ENCODE results near the gene SORCS2.

- TF ChIP-seq POLR2AphosphoS5 (IDR thresholded peaks at IDR 0.05) = no peak
- TF ChIP-seq POLR2A (IDR thresholded peaks at IDR 0.05) = no peak
- TF ChIP-seq, protein P1, sequence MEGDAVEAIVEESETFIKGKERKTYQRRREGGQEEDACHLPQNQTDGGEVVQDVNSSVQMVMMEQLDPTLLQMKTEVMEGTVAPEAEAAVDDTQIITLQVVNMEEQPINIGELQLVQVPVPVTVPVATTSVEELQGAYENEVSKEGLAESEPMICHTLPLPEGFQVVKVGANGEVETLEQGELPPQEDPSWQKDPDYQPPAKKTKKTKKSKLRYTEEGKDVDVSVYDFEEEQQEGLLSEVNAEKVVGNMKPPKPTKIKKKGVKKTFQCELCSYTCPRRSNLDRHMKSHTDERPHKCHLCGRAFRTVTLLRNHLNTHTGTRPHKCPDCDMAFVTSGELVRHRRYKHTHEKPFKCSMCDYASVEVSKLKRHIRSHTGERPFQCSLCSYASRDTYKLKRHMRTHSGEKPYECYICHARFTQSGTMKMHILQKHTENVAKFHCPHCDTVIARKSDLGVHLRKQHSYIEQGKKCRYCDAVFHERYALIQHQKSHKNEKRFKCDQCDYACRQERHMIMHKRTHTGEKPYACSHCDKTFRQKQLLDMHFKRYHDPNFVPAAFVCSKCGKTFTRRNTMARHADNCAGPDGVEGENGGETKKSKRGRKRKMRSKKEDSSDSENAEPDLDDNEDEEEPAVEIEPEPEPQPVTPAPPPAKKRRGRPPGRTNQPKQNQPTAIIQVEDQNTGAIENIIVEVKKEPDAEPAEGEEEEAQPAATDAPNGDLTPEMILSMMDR (IDR thresholded peaks at IDR 0.05) = no peak
Observed at GRCh38 chr4:7741946-7742806, 549.8 kb downstream of the SORCS2 start.
